ENCODE measurements around the gene LANCL2.

Gene LANCL2

GRCh38 chr7:55473932-55474331 is 108.8 kb downstream of the LANCL2 start:
- no peak for DNase-seq
- H3K27me3 ChIP-seq (ENCODE audit: insufficient read depth, low read depth, severe bottlenecking) = no peaks in the 10 kb centered on the region
- H3K36me3 ChIP-seq = peaks cover 2% of the 10 kb centered on the region; the same call in 1 of the 2 replicates
- TF ChIP-seq CTCF (IDR thresholded peaks at IDR 0.05; ENCODE audit: low read depth, low read length) = no peak
- H3K4me3 ChIP-seq (ENCODE audit: low read depth, low read length) = no peak overlapping the region
- H3K27ac ChIP-seq = no peak overlapping the region
- no peaks in the 10 kb centered on the region for H3K9me3 ChIP-seq (ENCODE audit: severe bottlenecking)

- DNase-seq = no peak
- H3K9me3 ChIP-seq (ENCODE audit: severe bottlenecking) = no peaks in the 10 kb centered on the region
- no peaks in the 10 kb centered on the region for H3K27me3 ChIP-seq (ENCODE audit: insufficient read depth, low read depth, severe bottlenecking)
- H3K4me3 ChIP-seq (ENCODE audit: low read depth, low read length) = no peak overlapping the region
- no peak overlapping the region for H3K27ac ChIP-seq
- TF ChIP-seq CTCF (IDR thresholded peaks at IDR 0.05; ENCODE audit: low read depth, low read length) = no peak
- H3K36me3 ChIP-seq = peaks cover 2% of the 10 kb centered on the region; the same call in 1 of the 2 replicates
Observed at GRCh38 chr7:55474944-55475854, 110.1 kb downstream of the LANCL2 start.

DNA sequence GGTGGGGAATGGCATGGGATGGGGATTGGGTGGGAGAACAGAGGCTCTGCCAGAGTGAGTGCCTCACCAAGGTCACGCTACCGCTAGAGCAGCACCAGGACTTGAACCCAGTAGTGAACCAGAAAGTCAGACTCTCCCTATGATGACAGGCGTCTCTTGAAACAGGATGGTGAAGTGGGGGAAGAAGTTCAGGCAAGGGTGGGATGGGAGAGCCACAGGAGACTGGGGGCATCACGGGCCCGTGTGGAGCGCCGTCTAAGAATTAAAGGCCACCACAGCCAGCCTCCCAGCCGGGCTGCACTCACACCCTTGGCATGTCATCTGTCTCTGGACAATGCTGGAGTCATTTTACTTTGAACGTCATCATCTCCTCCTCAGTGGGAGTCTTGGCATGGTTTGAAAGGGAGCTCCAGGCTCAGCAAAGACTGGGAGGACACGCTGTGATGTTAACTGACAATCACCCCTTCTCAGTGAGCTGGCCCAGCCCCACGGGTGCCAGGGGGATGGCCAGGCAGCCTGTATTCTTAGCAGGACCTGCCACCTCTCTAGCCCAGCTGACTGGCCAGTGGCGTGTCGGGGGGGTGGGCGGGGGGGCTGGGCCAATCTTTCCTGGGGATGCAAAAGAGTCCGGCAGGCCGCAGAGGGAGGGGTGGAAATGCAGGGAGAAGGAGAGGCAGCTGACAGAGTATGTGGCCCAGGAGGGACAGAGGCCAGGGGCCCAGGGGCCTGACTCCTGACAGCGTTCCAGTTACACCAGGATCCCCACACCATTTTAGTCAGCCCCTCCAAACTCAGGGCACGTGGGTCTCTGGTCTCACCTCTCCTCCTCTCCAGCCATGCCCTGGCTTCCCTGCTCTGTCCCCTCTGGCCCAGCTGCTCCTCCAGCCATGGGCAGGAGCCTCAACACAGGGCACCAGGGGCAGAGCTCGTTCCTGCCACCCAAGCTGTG is 111.0 kb downstream of the LANCL2 start:
- DNase-seq = no peak
- no peaks in the 10 kb centered on the region for H3K9me3 ChIP-seq (ENCODE audit: severe bottlenecking)
- no peak overlapping the region for H3K27ac ChIP-seq
- H3K4me3 ChIP-seq (ENCODE audit: low read depth, low read length) = no peak overlapping the region
- peaks cover 2% of the 10 kb centered on the region; the same call in 1 of the 2 replicates for H3K36me3 ChIP-seq
- H3K27me3 ChIP-seq (ENCODE audit: insufficient read depth, low read depth, severe bottlenecking) = no peaks in the 10 kb centered on the region
- no peak for TF ChIP-seq CTCF (IDR thresholded peaks at IDR 0.05; ENCODE audit: low read depth, low read length)

DNA sequence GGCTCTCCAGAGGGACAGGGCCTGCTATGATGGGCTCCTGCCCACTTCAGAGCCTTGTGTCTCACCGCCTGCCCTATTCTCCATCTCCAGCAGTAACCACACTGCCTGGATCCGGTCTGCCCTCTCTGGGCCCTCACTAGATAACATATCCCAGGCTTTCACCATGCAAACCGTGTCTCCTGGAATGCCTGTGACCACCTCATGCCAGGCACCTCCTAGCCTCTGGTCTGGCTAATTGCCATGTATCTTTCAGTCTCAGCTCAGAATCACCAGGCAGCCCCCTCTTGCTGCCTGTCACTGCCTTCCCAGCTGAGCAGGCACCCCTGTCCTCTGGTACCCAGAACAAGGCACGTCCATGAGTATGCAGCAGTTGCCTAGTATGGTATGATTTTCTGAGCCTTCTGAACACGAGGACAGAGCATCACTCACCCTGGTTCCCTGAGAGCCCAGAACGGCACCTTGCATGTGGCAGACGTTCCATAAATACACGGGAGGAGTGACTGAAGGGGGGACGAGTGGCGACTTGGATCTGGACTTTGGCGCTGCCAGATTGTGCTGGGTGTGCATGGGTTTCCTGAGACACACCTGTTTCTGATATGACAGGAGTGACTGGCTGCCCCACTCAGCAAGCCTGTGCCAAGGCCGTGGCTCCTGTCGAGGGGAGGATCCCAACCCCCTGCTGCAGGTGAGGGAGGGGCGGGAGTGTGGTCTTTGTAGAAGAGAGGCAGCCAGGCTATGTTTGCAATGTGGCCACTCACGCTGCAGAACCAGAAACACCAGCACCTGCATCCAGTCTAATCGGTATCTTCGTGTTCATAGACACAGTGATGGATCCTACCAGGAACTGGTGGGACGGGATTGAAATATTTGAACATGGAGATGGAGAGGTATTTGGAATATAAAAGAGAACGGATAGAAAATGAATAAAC is 112.0 kb downstream of the LANCL2 start:
- Histone ChIP-seq H3K27me3 (ENCODE audit: insufficient read depth, low read depth, severe bottlenecking) (no peaks in the 10 kb centered on the region), H3K4me3 (ENCODE audit: low read depth, low read length) (no peak overlapping the region), H3K36me3 (peaks cover 2% of the 10 kb centered on the region; the same call in 1 of the 2 replicates), H3K27ac (no peak overlapping the region), H3K9me3 (ENCODE audit: severe bottlenecking) (no peaks in the 10 kb centered on the region)
- no peak for DNase-seq
- no peak for TF ChIP-seq CTCF (IDR thresholded peaks at IDR 0.05; ENCODE audit: low read depth, low read length)

- Histone ChIP-seq H3K4me3 (ENCODE audit: low read depth, low read length) (no peak overlapping the region), H3K9me3 (ENCODE audit: severe bottlenecking) (no peaks in the 10 kb centered on the region), H3K36me3 (peaks cover 2% of the 10 kb centered on the region; the same call in 1 of the 2 replicates), H3K27me3 (ENCODE audit: insufficient read depth, low read depth, severe bottlenecking) (no peaks in the 10 kb centered on the region), H3K27ac (no peak overlapping the region)
- no peak for DNase-seq
- TF ChIP-seq CTCF (IDR thresholded peaks at IDR 0.05; ENCODE audit: low read depth, low read length) = no peak
Observed at GRCh38 chr7:55477781-55478374, 112.7 kb downstream of the LANCL2 start.
